Naive thymus-derived CD4-positive, alpha-beta T cell (primary cell): ENCODE results near the gene ICAM5. TPM values are rescaled to one million over a fixed set of nuclear protein-coding genes. Genes with fewer than 3 reads are reported as not detected.

ENCODE experiments used
- ATAC-seq: fragments of 150-1000 bp; cut with Tn5 transposase; 2 replicates; pipeline ENCODE4 v1.10.0; 2021; ENCODE audit warnings: mild to moderate bottlenecking, moderate library complexity
- CTCF ChIA-PET: fragments of 350-600 bp; sonication (Branson Sonifier 250); formaldehyde crosslinking; loops from one replicate; lab custom pipeline; 2021; ENCODE audit warnings: antibody characterized with exemption; lab: Charles Lee
- POLR2A ChIA-PET: fragments of 350-600 bp; sonication (Branson Sonifier 250); formaldehyde crosslinking; loops from one replicate; lab custom pipeline; 2021; ENCODE audit warnings: antibody characterized with exemption, inconsistent platforms; lab: Charles Lee
- DNase-seq, 9 donors: peaks; one replicate each; pipeline versions ENCODE4 v3.0.0 to v3.0.0-alpha.2; 2020 to 2022; ENCODE audit warnings: mixed read lengths in 1 of 9
- H3K27ac ChIP-seq: one replicate; pipeline ENCODE4 v1.7.0; 2013; ENCODE audit warnings: mild to moderate bottlenecking, low read depth, low read length, moderate library complexity
- H3K27me3 ChIP-seq, 2 donors: one replicate each; pipeline ENCODE4 v1.7.0; 2013; ENCODE audit warnings: low read length in 2 of 2, mild to moderate bottlenecking in 2 of 2, moderate library complexity in 2 of 2; ENCODE audit not compliant: control insufficient read depth in 2 of 2, insufficient read depth in 2 of 2
- H3K36me3 ChIP-seq, 3 experiments: 1 replicate in 2 of 3; 2 replicates in 1 of 3; pipeline ENCODE4 v1.7.0; 2013; ENCODE audit warnings: low read length in 3 of 3, mild to moderate bottlenecking in 3 of 3, moderate library complexity in 1 of 3; ENCODE audit not compliant: insufficient read depth in 3 of 3, control insufficient read depth in 2 of 3
- H3K4me1 ChIP-seq, 2 donors: one replicate each; pipeline ENCODE4 v1.7.0; 2013; ENCODE audit warnings: low read length in 2 of 2, mild to moderate bottlenecking in 2 of 2, moderate library complexity in 1 of 2; ENCODE audit not compliant: control insufficient read depth in 2 of 2, insufficient read depth in 2 of 2
- H3K4me3 ChIP-seq: 2 replicates; pipeline ENCODE4 v1.7.0; 2013; ENCODE audit warnings: mild to moderate bottlenecking, low read length
- H3K9me3 ChIP-seq, 3 experiments: 1 replicate in 2 of 3; 2 replicates in 1 of 3; pipeline ENCODE4 v1.7.0; 2013; ENCODE audit warnings: low read length in 3 of 3; ENCODE audit not compliant: control insufficient read depth in 2 of 3
- H3K27ac Mint-ChIP-seq, 9 donors: one replicate each; pipeline ENCODE4 v1.8.0; 2020 to 2022; ENCODE audit warnings: mixed read lengths in 9 of 9, mild to moderate bottlenecking in 8 of 9, moderate library complexity in 5 of 9, inconsistent platforms in 2 of 9
- H3K27me3 Mint-ChIP-seq, 5 donors: one replicate each; pipeline ENCODE4 v1.8.0; 2021 to 2022; ENCODE audit warnings: mixed read lengths in 5 of 5, mild to moderate bottlenecking in 1 of 5
- H3K36me3 Mint-ChIP-seq, 5 donors: one replicate each; pipeline ENCODE4 v1.8.0; 2020 to 2022; ENCODE audit warnings: mixed read lengths in 5 of 5, mild to moderate bottlenecking in 3 of 5, inconsistent platforms in 1 of 5
- H3K4me1 Mint-ChIP-seq, 7 donors: one replicate each; pipeline ENCODE4 v1.8.0; 2020 to 2022; ENCODE audit warnings: mixed read lengths in 7 of 7, mild to moderate bottlenecking in 3 of 7, inconsistent platforms in 1 of 7
- H3K4me3 Mint-ChIP-seq, 10 donors: one replicate each; pipeline ENCODE4 v1.8.0; 2020 to 2022; ENCODE audit warnings: mild to moderate bottlenecking in 10 of 10, mixed read lengths in 10 of 10, moderate library complexity in 6 of 10, inconsistent platforms in 2 of 10
- H3K9me3 Mint-ChIP-seq, 11 donors: one replicate each; pipeline ENCODE4 v1.8.0; 2020 to 2022; ENCODE audit warnings: mixed read lengths in 11 of 11, mild to moderate bottlenecking in 4 of 11, inconsistent platforms in 1 of 11, moderate library complexity in 1 of 11
- intact Hi-C, 2 donors: fragments of 100-400 bp; cut with micrococcal nuclease; formaldehyde crosslinking; loops; one replicate each; pipeline ENCODE4 v1.15.1; 2023
- polyA plus RNA-seq, 2 donors: library from polyadenylated mRNA; unstranded; fragments of 300-500 nt; fragmentation: Illumina TruSeq; gene quantifications; one replicate each; pipeline ENCODE4 v1.2.3, GENCODE V29; 2021
- total RNA-seq, 6 experiments: library from RNA in 5 of 6; stranded (reverse) in 5 of 6; gene quantifications; 1 replicate in 5 of 6; 2 replicates in 1 of 6; pipeline ENCODE4 v1.2.3 and lab custom pipeline; 2021 to 2026

The ICAM5 gene
- total and polyA plus RNA-seq, 7 experiments from 2014 or later: 0.46 to 2.4 (median 0.48) TPM; not detected in 4

GRCh38 chr19:10325732-10326131 lies 36.0 kb downstream of the ICAM5 start:
- ChIA-PET POLR2A (interaction anchor here (1.0 kb wide), 1 partner anchor 12 kb away, joined by 3 read pairs; no protein-coding TSS in a partner anchor), CTCF (interaction anchor here (1.2 kb wide), 1 partner anchor 40 kb away, joined by 5 read pairs; no protein-coding TSS in a partner anchor)
- H3K4me3 Mint-ChIP-seq: no peak overlapping the region
- H3K4me1 ChIP-seq: no peaks in the 10 kb centered on the region
- peaks cover 4 to 99% (median 31%) of the 10 kb centered on the region in 3 experiments for H3K36me3 ChIP-seq
- H3K9me3 Mint-ChIP-seq: no peaks in the 10 kb centered on the region
- DNase-seq: no peak
- no peaks in the 10 kb centered on the region for H3K27me3 ChIP-seq
- H3K27ac Mint-ChIP-seq: no peak overlapping the region
- peaks cover 5 to 13% (median 5%) of the 10 kb centered on the region in 5 donors for H3K36me3 Mint-ChIP-seq
- intact Hi-C loops: no loop called here
- no peaks in the 10 kb centered on the region for H3K9me3 ChIP-seq
- H3K27me3 Mint-ChIP-seq: no peaks in the 10 kb centered on the region
- ATAC-seq: no peak
- peaks cover 0 to 9% (median 3%) of the 10 kb centered on the region in 7 donors for H3K4me1 Mint-ChIP-seq
- no peak overlapping the region for H3K4me3 ChIP-seq
- no peak overlapping the region for H3K27ac ChIP-seq

GRCh38 chr19:10327793-10328192 lies 38.0 kb downstream of the ICAM5 start:
- Mint-ChIP-seq H3K27ac (no peak overlapping the region), H3K36me3 (peaks cover 0 to 13% (median 0%) of the 10 kb centered on the region in 5 donors), H3K4me1 (peaks cover 5 to 22% (median 12%) of the 10 kb centered on the region in 7 donors), H3K9me3 (peaks cover 0 to 2% (median 0%) of the 10 kb centered on the region in 11 donors), H3K27me3 (no peaks in the 10 kb centered on the region), H3K4me3 (peak overlapping the region in 1 of 10 donors; percentile 37)
- Histone ChIP-seq H3K9me3 (no peaks in the 10 kb centered on the region), H3K36me3 (peaks cover 4 to 90% (median 31%) of the 10 kb centered on the region in 3 experiments), H3K4me3 (no peak overlapping the region), H3K27me3 (no peaks in the 10 kb centered on the region), H3K4me1 (peaks cover 10 to 15% of the 10 kb centered on the region in 2 donors), H3K27ac (no peak overlapping the region)
- POLR2A ChIA-PET: no interaction called here
- intact Hi-C loops: no loop called here
- CTCF ChIA-PET: no interaction called here
- DNase-seq (no peak), ATAC-seq (no peak)

- ChIA-PET POLR2A (no interaction called here), CTCF (interaction anchor here (0.8 kb wide), 1 partner anchor 10 kb away, joined by 3 read pairs; no protein-coding TSS in a partner anchor)
- H3K27me3 ChIP-seq: no peaks in the 10 kb centered on the region
- peaks cover 6 to 32% (median 21%) of the 10 kb centered on the region in 7 donors for H3K4me1 Mint-ChIP-seq
- no peak overlapping the region for H3K27ac Mint-ChIP-seq
- DNase-seq: no peak
- H3K27ac ChIP-seq: no peak overlapping the region
- H3K9me3 ChIP-seq: no peaks in the 10 kb centered on the region
- peaks cover 0 to 20% (median 0%) of the 10 kb centered on the region in 5 donors for H3K36me3 Mint-ChIP-seq
- intact Hi-C loops: no loop called here
- ATAC-seq: no peak
- H3K4me3 ChIP-seq: no peak overlapping the region
- H3K36me3 ChIP-seq: peaks cover 4 to 86% (median 31%) of the 10 kb centered on the region in 3 experiments
- H3K27me3 Mint-ChIP-seq: no peaks in the 10 kb centered on the region
- H3K4me1 ChIP-seq: peaks cover 12 to 18% of the 10 kb centered on the region in 2 donors
- H3K9me3 Mint-ChIP-seq: peaks cover 0 to 2% (median 0%) of the 10 kb centered on the region in 11 donors
- no peak overlapping the region for H3K4me3 Mint-ChIP-seq
Observed at GRCh38 chr19:10328558-10329429, 39.0 kb downstream of the ICAM5 start.

GRCh38 chr19:10329555-10329954 lies 39.8 kb downstream of the ICAM5 start:
- POLR2A ChIA-PET: interaction anchor here (0.8 kb wide), 1 partner anchor 502 kb away, joined by 3 read pairs; the partner anchor contains the start of gene UBL5
- no peak for ATAC-seq
- Histone ChIP-seq H3K27me3 (no peaks in the 10 kb centered on the region), H3K9me3 (no peaks in the 10 kb centered on the region), H3K36me3 (peaks cover 4 to 84% (median 29%) of the 10 kb centered on the region in 3 experiments), H3K4me3 (no peak overlapping the region), H3K4me1 (peaks cover 17 to 24% of the 10 kb centered on the region in 2 donors), H3K27ac (no peak overlapping the region)
- no peaks in the 10 kb centered on the region for H3K27me3 Mint-ChIP-seq
- DNase-seq: no peak
- H3K36me3 Mint-ChIP-seq: peaks cover 0 to 20% (median 0%) of the 10 kb centered on the region in 5 donors
- no peak overlapping the region for H3K4me3 Mint-ChIP-seq
- CTCF ChIA-PET: interaction anchor here (0.7 to 0.8 kb wide), 2 partner anchors 11 to 59 kb away, joined by 3 to 5 read pairs; no protein-coding TSS in a partner anchor
- no peak overlapping the region for H3K27ac Mint-ChIP-seq
- intact Hi-C loops: no loop called here
- peaks cover 6 to 37% (median 28%) of the 10 kb centered on the region in 7 donors for H3K4me1 Mint-ChIP-seq
- H3K9me3 Mint-ChIP-seq: peaks cover 0 to 2% (median 0%) of the 10 kb centered on the region in 11 donors

GRCh38 chr19:10332158-10332964 lies 42.6 kb downstream of the ICAM5 start:
- peaks cover 0 to 24% (median 0%) of the 10 kb centered on the region in 5 donors for H3K36me3 Mint-ChIP-seq
- no peaks in the 10 kb centered on the region for H3K9me3 ChIP-seq
- CTCF ChIA-PET: interaction anchor here (0.6 kb wide), 1 partner anchor 25 kb away, joined by 4 read pairs; no protein-coding TSS in a partner anchor
- peaks cover 6 to 46% (median 32%) of the 10 kb centered on the region in 7 donors for H3K4me1 Mint-ChIP-seq
- H3K27ac Mint-ChIP-seq: peak overlapping the region; percentile 85 to 97 (median 95)
- no peak for ATAC-seq
- intact Hi-C loops: loop anchor here (2.0 to 5.0 kb wide), 7 partner anchors 16 to 628 kb away; partner anchors contain the start of genes CDC37 (in 1 of the 2), CDKN2D (in 1 of the 2), FDX2 (in 1 of the 2) and ICAM1 (in 1 of the 2)
- peaks cover 4 to 75% (median 18%) of the 10 kb centered on the region in 3 experiments for H3K36me3 ChIP-seq
- peaks cover 0 to 2% (median 0%) of the 10 kb centered on the region in 11 donors for H3K9me3 Mint-ChIP-seq
- no peaks in the 10 kb centered on the region for H3K27me3 Mint-ChIP-seq
- H3K4me3 Mint-ChIP-seq: peak overlapping the region; percentile 89 to 98 (median 93)
- peak overlapping the region; percentile 89 for H3K4me3 ChIP-seq
- H3K4me1 ChIP-seq: peaks cover 17 to 30% of the 10 kb centered on the region in 2 donors
- H3K27me3 ChIP-seq: no peaks in the 10 kb centered on the region
- POLR2A ChIA-PET: interaction anchor here (1.7 to 2.5 kb wide), 5 partner anchors 9 to 61 kb away, joined by 4 to 11 read pairs (median 8); partner anchors contain the start of genes FDX2, ICAM1 and TYK2
- DNase-seq: no peak
- peak overlapping the region; percentile 91 for H3K27ac ChIP-seq
